ENCODE measurements around the gene SAP30BP. TPM values are rescaled to one million over a fixed set of nuclear protein-coding genes. Genes with fewer than 3 reads are reported as not detected.
A peak's percentile ranks its signal among the peaks of the same experiment; 100 is the strongest.

The SAP30BP gene
- total and polyA plus RNA-seq, 2 of the 8 experiments (the other 6 are each of a cell fraction or from before 2014, with no cell fraction given) = 63.3 to 79.9 TPM

- Histone ChIP-seq H3K23me2 (ENCODE audit: low read depth, low read length) (no peaks in the 10 kb centered on the region), H2AFZ (ENCODE audit: low read length) (no peak overlapping the region), H3K18ac (ENCODE audit: extremely low read depth, low read length) (no peak overlapping the region), H4K8ac (ENCODE audit: extremely low read depth, insufficient read depth, low read length) (no peak overlapping the region), H3K4me3 (ENCODE audit: extremely low read depth in 1 of 4, insufficient read depth in 2 of 4, low read depth in 3 of 4, low read length in 4 of 4) (no peak overlapping the region), H4K91ac (replicated peaks; ENCODE audit: insufficient read length, low read length) (no peak overlapping the region), H3K79me1 (ENCODE audit: low read depth, low read length) (no peaks in the 10 kb centered on the region; the same call in 1 of the 2 replicates), H3K4ac (replicated peaks; ENCODE audit: insufficient read length, low read depth, low read length) (no peak overlapping the region), H3K23ac (ENCODE audit: insufficient read length) (no peak overlapping the region), H3K9me3 (ENCODE audit: insufficient read depth in 2 of 2, low read depth in 1 of 2, low read length in 1 of 2) (no peaks in the 10 kb centered on the region), H3K36me3 (ENCODE audit: control insufficient read depth in 2 of 4, insufficient read depth in 4 of 4, low read length in 3 of 4) (peaks cover 6 to 22% (median 10%) of the 10 kb centered on the region in 4 experiments; a peak in 7 of 8 replicates), H3K79me2 (ENCODE audit: control insufficient read depth in 1 of 2, insufficient read depth in 2 of 2, low read length in 2 of 2) (no peaks in the 10 kb centered on the region; a peak in 1 of 4 replicates), H4K20me1 (replicated peaks in 1 of 2; ENCODE audit: control insufficient read depth in 1 of 2, insufficient read depth in 2 of 2, low read length in 2 of 2) (no peaks in the 10 kb centered on the region), H3K56ac (replicated peaks; ENCODE audit: insufficient read length, low read depth, low read length) (no peak overlapping the region), H3K4me2 (ENCODE audit: insufficient read depth in 1 of 2, low read depth in 2 of 2, low read length in 2 of 2) (no peak overlapping the region), H2AK5ac (ENCODE audit: low read depth, low read length) (no peak overlapping the region), H3K9ac (replicated peaks in 1 of 4; ENCODE audit: extremely low read depth in 1 of 4, low read depth in 3 of 4, low read length in 3 of 4) (peak overlapping the region in 1 of 4 experiments; percentile 8; a peak in 2 of 7 replicates), H2BK20ac (ENCODE audit: low read length) (no peak overlapping the region), H2BK120ac (replicated peaks; ENCODE audit: low read depth, low read length) (no peak overlapping the region), H4K5ac (ENCODE audit: insufficient read length, low read depth, low read length) (no peak overlapping the region), H3K27me3 (replicated peaks in 1 of 4; ENCODE audit: control insufficient read depth in 3 of 4, extremely low read depth in 1 of 4, insufficient read depth in 3 of 4, low read length in 3 of 4) (no peaks in the 10 kb centered on the region), H2BK5ac (ENCODE audit: low read depth, low read length) (no peak overlapping the region), H3K4me1 (replicated peaks in 1 of 4; ENCODE audit: control insufficient read depth in 3 of 4, insufficient read depth in 4 of 4, low read length in 3 of 4) (peaks cover 5 to 16% (median 10%) of the 10 kb centered on the region in 4 experiments), H2BK15ac (ENCODE audit: low read length) (no peak overlapping the region), H3K27ac (ENCODE audit: low read depth, low read length) (no peak overlapping the region), H2BK12ac (ENCODE audit: low read depth, low read length) (no peak overlapping the region), H3K14ac (ENCODE audit: insufficient read length) (no peak overlapping the region)
- POLR2A ChIA-PET (ENCODE audit: partially characterized antibody) = interaction anchor here (1.5 kb wide), 1 partner anchor 9 kb away, joined by 5 read pairs; no protein-coding TSS in a partner anchor
- 94% methylated on average over 7 of the region's 7 CpGs; no CpG with 5 or more reads in 1 of the 2 experiments for WGBS, 2 experiments (ENCODE audit: extremely low coverage in 1 of 2, insufficient coverage in 1 of 2, insufficient read length in 1 of 2, insufficient replicate concordance in 2 of 2, low coverage in 1 of 2, low lambda C conversion rate in 2 of 2, missing lambda C conversion rate in 1 of 2)
- CTCF ChIA-PET (ENCODE audit: partially characterized antibody) = interaction anchor here (15.9 to 59.2 kb wide), 4 partner anchors 3 to 103 kb away, joined by 155 to 2200 read pairs (median 1256); partner anchors contain the start of genes RECQL5, SAP30BP and SMIM5
- DNase-seq (ENCODE audit: low read depth in 1 of 2, low spot score in 2 of 2) = no peak
- FAIRE-seq = no peak
- TF ChIP-seq KDM1A (IDR thresholded peaks at IDR 0.05; ENCODE audit: borderline replicate concordance, low read length) (no peak), KDM4A (IDR thresholded peaks at IDR 0.05; ENCODE audit: low read depth, low read length, severe bottlenecking) (no peak), POLR2AphosphoS5 (IDR thresholded peaks at IDR 0.05; ENCODE audit: low read depth, low read length) (no peak), SAP30 (IDR thresholded peaks at IDR 0.05; ENCODE audit: insufficient read depth, insufficient replicate concordance, low read length) (no peak), TBP (IDR thresholded peaks at IDR 0.05; ENCODE audit: low read depth, low read length) (no peak), JUND (IDR thresholded peaks at IDR 0.05; ENCODE audit: low read length) (no peak), SP4 (IDR thresholded peaks at IDR 0.05; ENCODE audit: low read length) (no peak), TAF1 (IDR thresholded peaks at IDR 0.05; ENCODE audit: low read depth, low read length) (no peak), RAD21 (IDR thresholded peaks at IDR 0.05 in 1 of 2, conservative IDR thresholded peaks at IDR 0.05 in 1 of 2; ENCODE audit: low read depth in 2 of 2, low read length in 2 of 2) (no peak), GABPA (IDR thresholded peaks at IDR 0.05; ENCODE audit: borderline replicate concordance, insufficient read depth, low read length) (no peak), E2F6 (IDR thresholded peaks at IDR 0.05) (no peak)
- TF ChIP-seq, protein P1, sequence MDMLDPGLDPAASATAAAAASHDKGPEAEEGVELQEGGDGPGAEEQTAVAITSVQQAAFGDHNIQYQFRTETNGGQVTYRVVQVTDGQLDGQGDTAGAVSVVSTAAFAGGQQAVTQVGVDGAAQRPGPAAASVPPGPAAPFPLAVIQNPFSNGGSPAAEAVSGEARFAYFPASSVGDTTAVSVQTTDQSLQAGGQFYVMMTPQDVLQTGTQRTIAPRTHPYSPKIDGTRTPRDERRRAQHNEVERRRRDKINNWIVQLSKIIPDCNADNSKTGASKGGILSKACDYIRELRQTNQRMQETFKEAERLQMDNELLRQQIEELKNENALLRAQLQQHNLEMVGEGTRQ (IDR thresholded peaks at IDR 0.05; ENCODE audit: low read length) = no peak
Observed at GRCh38 chr17:75647061-75647460, 20.1 kb upstream of the SAP30BP start.

Data from H1 (cell line).